Pancreas (tissue), 10 donors: ENCODE results near the gene PCK1. TPM values are rescaled to one million over a fixed set of nuclear protein-coding genes. Genes with fewer than 3 reads are reported as not detected.

Experiments
- ATAC-seq, 4 donors: fragments of 200-7000 bp; cut with Tn5 transposase; one replicate each; pipeline versions ENCODE4 v1.8.0 to v1.9.1; 2020; ENCODE audit warnings: mild to moderate bottlenecking in 4 of 4, moderate library complexity in 4 of 4
- DNase-seq, 6 donors: peaks; one replicate each; pipeline ENCODE4 v3.0.0-alpha.2; 2020
- FAIRE-seq: peaks from 2 replicates; lab custom pipeline; 2012; peaks lifted over from hg19 to GRCh38; lab: Jason Lieb, UNC
- H3K27ac ChIP-seq, 4 donors: fragments of 200-600 bp; sonication (generic); 1 replicate in 3 of 4; 2 replicates in 1 of 4; pipeline versions ENCODE4 v1.5.0 to v1.8.0; 2020
- H3K27me3 ChIP-seq, 4 donors: fragments of 200-600 bp; one replicate each; pipeline ENCODE4 v1.8.0; 2021
- H3K36me3 ChIP-seq, 3 donors: fragments of 200-600 bp; sonication (generic) in 1 of 3; one replicate each; pipeline versions ENCODE4 v1.5.0 to v1.8.0; 2020 to 2021
- H3K4me1 ChIP-seq, 3 donors: fragments of 200-600 bp; one replicate each; pipeline ENCODE4 v1.8.0; 2021
- H3K4me3 ChIP-seq, 4 donors: fragments of 200-600 bp; sonication (generic) in 2 of 4; one replicate each; pipeline versions ENCODE4 v1.5.0 to v1.8.0; 2020 to 2021
- H3K9me3 ChIP-seq, 4 donors: fragments of 200-600 bp; one replicate each; pipeline ENCODE4 v1.8.0; 2021
- WGBS, 2 donors: extraction: QIAGEN DNeasy Blood & Tissue Kit; methylation state at CpG; one replicate each; pipeline ENCODE4 v1.1.7; 2013; 5-methylcytosine and 5-hydroxymethylcytosine counted together
- intact Hi-C, 3 donors: fragments of 100-400 bp; cut with DNase I; formaldehyde crosslinking; loops; one replicate each; pipeline versions ENCODE4 v1.11.1 to v1.14.2; 2022
- polyA plus RNA-seq, 2 donors: library from polyadenylated mRNA; stranded (reverse); fragments of 200-250 nt; gene quantifications; one replicate each; pipeline ENCODE4 v1.2.3, GENCODE V29; 2013
- total RNA-seq, 6 donors: library from RNA; stranded (reverse); fragmentation: NEBNext Ultra II Directional in 4 of 6; extraction: Animal tissue kit (Norgen Biotek cat#: 25700) in 4 of 6; gene quantifications; one replicate each; pipeline versions ENCODE4 v1.2.1 to v1.2.4, GENCODE V29; 2021 to 2023
- TF ChIP-seq, protein P1 (sequence below), 4 donors: fragments of 200-600 bp; sonication (generic) in 3 of 4; IDR thresholded peaks; one replicate each; pipeline versions ENCODE4 v1.5.0 to v1.8.0; 2021; ENCODE audit warnings: antibody characterized with exemption in 4 of 4
- donor health status: healthy with polysubstance abuse.
- donor health status: DM: no; HTN: no; CAD: no; lungs with moderate emphysema.
- donor health status: DM: no; HTN: no; CAD: no.
- donor health status: control.
- donor health status: control.
- donor health status: Bipolar disorder and iron deficiency.
- donor health status: DM: yes; HTN: yes; CAD: no.
- donor health status: DM: no; HTN: no; CAD: no.
- donor health status: DM: no; HTN: no; CAD: no.
- donor health status: DM: yes; HTN: yes; CAD: no.

Gene PCK1
- total and polyA plus RNA-seq, 8 donors = 0.12 to 2.5 (median 0.47) TPM

DNA sequence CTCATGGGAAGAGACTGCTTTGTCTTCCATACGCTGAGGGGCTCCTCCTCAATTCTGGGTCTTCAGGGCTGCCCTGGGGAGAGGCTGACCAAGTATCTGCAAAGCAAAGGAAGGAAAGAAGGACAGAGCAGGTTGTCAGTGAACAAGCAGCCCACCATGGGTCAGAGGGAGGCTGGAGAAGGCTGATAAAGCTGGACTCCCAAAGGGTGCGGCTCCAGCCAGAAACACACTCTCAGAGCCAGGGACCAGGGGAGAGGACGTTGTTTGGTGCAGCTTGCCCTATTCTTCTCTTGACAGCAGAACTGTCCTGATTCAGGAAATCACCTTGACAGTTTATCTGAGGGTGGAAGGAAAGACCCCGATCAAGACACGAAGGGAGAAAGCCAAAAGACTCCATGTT is 25.6 kb upstream of the PCK1 start:
- Histone ChIP-seq H3K4me1 (no peaks in the 10 kb centered on the region), H3K9me3 (no peaks in the 10 kb centered on the region), H3K27ac (no peak overlapping the region), H3K4me3 (no peak overlapping the region), H3K36me3 (no peaks in the 10 kb centered on the region), H3K27me3 (no peaks in the 10 kb centered on the region)
- FAIRE-seq = no peak
- no peak for DNase-seq
- intact Hi-C loops = no loop called here
- WGBS, 2 donors = 63 to 78% methylated on average over 5 of the region's 5 CpGs
- TF ChIP-seq, protein P1, sequence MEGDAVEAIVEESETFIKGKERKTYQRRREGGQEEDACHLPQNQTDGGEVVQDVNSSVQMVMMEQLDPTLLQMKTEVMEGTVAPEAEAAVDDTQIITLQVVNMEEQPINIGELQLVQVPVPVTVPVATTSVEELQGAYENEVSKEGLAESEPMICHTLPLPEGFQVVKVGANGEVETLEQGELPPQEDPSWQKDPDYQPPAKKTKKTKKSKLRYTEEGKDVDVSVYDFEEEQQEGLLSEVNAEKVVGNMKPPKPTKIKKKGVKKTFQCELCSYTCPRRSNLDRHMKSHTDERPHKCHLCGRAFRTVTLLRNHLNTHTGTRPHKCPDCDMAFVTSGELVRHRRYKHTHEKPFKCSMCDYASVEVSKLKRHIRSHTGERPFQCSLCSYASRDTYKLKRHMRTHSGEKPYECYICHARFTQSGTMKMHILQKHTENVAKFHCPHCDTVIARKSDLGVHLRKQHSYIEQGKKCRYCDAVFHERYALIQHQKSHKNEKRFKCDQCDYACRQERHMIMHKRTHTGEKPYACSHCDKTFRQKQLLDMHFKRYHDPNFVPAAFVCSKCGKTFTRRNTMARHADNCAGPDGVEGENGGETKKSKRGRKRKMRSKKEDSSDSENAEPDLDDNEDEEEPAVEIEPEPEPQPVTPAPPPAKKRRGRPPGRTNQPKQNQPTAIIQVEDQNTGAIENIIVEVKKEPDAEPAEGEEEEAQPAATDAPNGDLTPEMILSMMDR (IDR thresholded peaks at IDR 0.05) = no peak
- ATAC-seq = no peak

DNA sequence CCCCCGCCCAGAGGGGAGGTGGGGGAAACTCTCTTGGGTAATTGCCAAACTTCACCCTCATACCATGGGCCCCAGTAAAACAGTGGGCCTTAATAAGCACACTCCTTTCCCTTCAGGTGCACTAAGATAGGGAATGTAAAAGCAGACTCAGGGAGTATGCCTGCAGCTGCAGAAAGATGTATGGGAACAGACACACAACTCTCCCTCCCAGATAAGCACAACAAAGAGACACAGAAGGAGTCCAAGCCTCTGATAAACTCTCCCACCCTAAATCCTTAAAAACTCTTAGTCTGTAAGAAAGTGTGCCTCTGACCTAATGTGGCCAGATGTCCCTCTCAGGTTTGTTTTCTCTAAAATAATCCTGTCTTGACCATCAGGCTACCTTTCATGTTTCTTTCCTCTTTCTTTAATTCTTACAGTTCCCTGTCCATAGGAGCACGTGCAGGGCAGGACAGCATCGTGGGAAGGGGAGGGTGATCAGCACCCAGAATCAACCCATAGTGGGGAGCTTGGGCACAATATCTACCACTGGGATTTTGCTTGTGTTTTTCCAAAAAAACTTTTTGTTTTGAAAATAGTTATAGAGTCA is 24.7 kb upstream of the PCK1 start:
- Histone ChIP-seq H3K36me3 (no peaks in the 10 kb centered on the region), H3K4me1 (no peaks in the 10 kb centered on the region), H3K9me3 (no peaks in the 10 kb centered on the region), H3K27me3 (no peaks in the 10 kb centered on the region), H3K4me3 (no peak overlapping the region), H3K27ac (no peak overlapping the region)
- TF ChIP-seq, protein P1 (IDR thresholded peaks at IDR 0.05) = no peak
- intact Hi-C loops = no loop called here
- 53 to 74% methylated on average over 3 of the region's 3 CpGs for WGBS, 2 donors
- FAIRE-seq (no peak), DNase-seq (no peak), ATAC-seq (no peak)

GRCh38 chr20:57536771-57537724 is 23.9 kb upstream of the PCK1 start:
- FAIRE-seq (no peak), DNase-seq (no peak), ATAC-seq (no peak)
- no peaks in the 10 kb centered on the region for H3K4me1 ChIP-seq
- intact Hi-C loops = no loop called here
- H3K36me3 ChIP-seq = no peaks in the 10 kb centered on the region
- H3K4me3 ChIP-seq = no peak overlapping the region
- WGBS, 2 donors = 46 to 55% methylated on average over 4 of the region's 4 CpGs
- no peak overlapping the region for H3K27ac ChIP-seq
- H3K27me3 ChIP-seq = no peaks in the 10 kb centered on the region
- TF ChIP-seq, protein P1 (IDR thresholded peaks at IDR 0.05) = no peak
- no peaks in the 10 kb centered on the region for H3K9me3 ChIP-seq

DNA sequence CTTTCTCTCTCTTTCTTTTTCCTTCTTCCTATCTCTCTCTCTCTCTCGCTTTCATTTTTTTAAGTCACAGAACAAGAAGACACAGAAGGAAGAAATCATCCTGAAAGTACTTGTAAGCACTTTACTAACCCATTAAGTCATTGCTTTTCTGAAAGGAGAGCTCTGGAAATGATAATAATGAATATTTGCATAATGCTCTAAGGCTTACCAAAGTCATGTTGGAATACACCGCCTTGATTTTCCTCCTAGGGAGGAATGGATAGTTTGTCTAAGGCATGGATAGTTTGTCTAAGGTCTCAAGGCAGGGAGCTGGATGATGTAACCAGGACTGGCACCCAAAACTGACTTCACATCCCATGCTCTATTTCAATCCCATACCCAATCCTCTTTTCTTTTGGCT is 23.1 kb upstream of the PCK1 start:
- ATAC-seq = no peak
- no peak for FAIRE-seq

More for the DNA sequence above, 23.1 kb upstream of the PCK1 start:
- H3K4me1 ChIP-seq = no peaks in the 10 kb centered on the region
- no peaks in the 10 kb centered on the region for H3K27me3 ChIP-seq
- TF ChIP-seq, protein P1 (IDR thresholded peaks at IDR 0.05) = no peak
- H3K9me3 ChIP-seq = no peaks in the 10 kb centered on the region
- DNase-seq = no peak
- no peak overlapping the region for H3K27ac ChIP-seq
- H3K4me3 ChIP-seq = no peak overlapping the region
- no peaks in the 10 kb centered on the region for H3K36me3 ChIP-seq
- WGBS, 2 donors = 71 to 72% methylated on average over 2 of the region's 2 CpGs
- intact Hi-C loops = no loop called here
